WTC11 (cell line): ENCODE measurements around the gene UBE2V1.

Experiments used
- ELF4 ChIP-seq: sonication (generic); formaldehyde crosslinking; IDR thresholded peaks from 2 replicates; pipeline ENCODE4 v1.8.1; 2022; ENCODE audit warnings: low read depth, mild to moderate bottlenecking, moderate library complexity, missing genetic modification reagents
- ETV6 ChIP-seq: sonication (generic); formaldehyde crosslinking; IDR thresholded peaks from 2 replicates; pipeline ENCODE4 v1.8.1; 2022; ENCODE audit warnings: mild to moderate bottlenecking, missing genetic modification reagents
- NFE2L1 ChIP-seq: sonication (generic); formaldehyde crosslinking; IDR thresholded peaks from 2 replicates; pipeline ENCODE4 v1.8.1; 2023; ENCODE audit warnings: missing genetic modification reagents
- NR1H2 ChIP-seq: sonication (generic); formaldehyde crosslinking; IDR thresholded peaks from 2 replicates; pipeline ENCODE4 v1.9.0; 2021; ENCODE audit warnings: mild to moderate bottlenecking, moderate library complexity, missing genetic modification reagents
- NR3C1 ChIP-seq: sonication (generic); formaldehyde crosslinking; conservative IDR thresholded peaks from 2 replicates; pipeline ENCODE4 v1.8.1; 2023; ENCODE audit warnings: low read depth, mild to moderate bottlenecking, missing genetic modification reagents
- PRRX2 ChIP-seq: fragments of 250-450 bp; sonication (Bioruptor Pico); IDR thresholded peaks from 2 replicates; pipeline ENCODE4 v1.8.0; 2021; ENCODE audit warnings: mild to moderate bottlenecking
- TP53 ChIP-seq: sonication (generic); formaldehyde crosslinking; IDR thresholded peaks from 2 replicates; pipeline ENCODE4 v1.8.1; 2023; ENCODE audit warnings: mild to moderate bottlenecking, missing genetic modification reagents
- ZNF232 ChIP-seq: sonication (generic); formaldehyde crosslinking; IDR thresholded peaks from 2 replicates; pipeline ENCODE4 v1.8.0; 2022; ENCODE audit warnings: mild to moderate bottlenecking, missing genetic modification reagents
- ZNF671 ChIP-seq: fragments of 250-450 bp; sonication (Bioruptor Pico); IDR thresholded peaks from 2 replicates; pipeline ENCODE4 v1.8.0; 2021; ENCODE audit warnings: mild to moderate bottlenecking
- TF ChIP-seq, protein P1 (sequence below): fragments of 200-600 bp; IDR thresholded peaks from 2 replicates; pipeline ENCODE4 v1.8.0; 2022; ENCODE audit warnings: antibody characterized with exemption
- TF ChIP-seq, protein P2 (sequence below): fragments of 250-450 bp; sonication (Bioruptor Pico); IDR thresholded peaks from 2 replicates; pipeline ENCODE4 v1.9.0; 2021; ENCODE audit warnings: mild to moderate bottlenecking
- TF ChIP-seq, protein P3 (sequence below): fragments of 250-450 bp; sonication (Bioruptor Pico); IDR thresholded peaks from 2 replicates; pipeline ENCODE4 v1.9.0; 2021; ENCODE audit warnings: mild to moderate bottlenecking, borderline replicate concordance

DNA sequence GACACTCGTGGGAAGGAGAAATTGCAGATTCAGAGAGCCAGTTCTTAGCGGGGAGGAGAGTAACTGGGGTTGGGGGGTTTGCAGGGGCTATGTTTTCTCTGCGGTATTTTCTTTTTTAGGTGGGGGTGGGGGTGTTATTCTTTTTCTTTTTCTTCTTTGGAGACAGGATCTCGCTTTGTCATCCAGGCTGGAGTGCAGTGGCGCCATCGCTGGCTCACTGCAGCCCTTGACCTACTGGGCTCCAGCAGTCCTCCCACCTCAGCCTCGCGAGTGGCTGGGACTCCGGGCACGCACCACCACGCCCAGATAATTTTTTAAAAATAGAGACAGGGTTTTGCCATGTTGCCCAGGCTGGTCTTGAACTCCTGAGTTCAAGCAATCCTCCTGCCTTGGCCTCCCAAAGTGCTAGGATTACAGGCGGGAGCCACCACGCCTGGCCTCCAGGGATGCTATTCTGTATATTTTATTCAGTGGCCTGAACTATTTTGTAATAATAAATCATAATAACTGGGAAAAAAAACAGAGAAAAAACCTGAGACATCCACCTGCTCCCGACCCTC, 57.3 kb downstream of the UBE2V1 start:
- TF ChIP-seq, protein P1, sequence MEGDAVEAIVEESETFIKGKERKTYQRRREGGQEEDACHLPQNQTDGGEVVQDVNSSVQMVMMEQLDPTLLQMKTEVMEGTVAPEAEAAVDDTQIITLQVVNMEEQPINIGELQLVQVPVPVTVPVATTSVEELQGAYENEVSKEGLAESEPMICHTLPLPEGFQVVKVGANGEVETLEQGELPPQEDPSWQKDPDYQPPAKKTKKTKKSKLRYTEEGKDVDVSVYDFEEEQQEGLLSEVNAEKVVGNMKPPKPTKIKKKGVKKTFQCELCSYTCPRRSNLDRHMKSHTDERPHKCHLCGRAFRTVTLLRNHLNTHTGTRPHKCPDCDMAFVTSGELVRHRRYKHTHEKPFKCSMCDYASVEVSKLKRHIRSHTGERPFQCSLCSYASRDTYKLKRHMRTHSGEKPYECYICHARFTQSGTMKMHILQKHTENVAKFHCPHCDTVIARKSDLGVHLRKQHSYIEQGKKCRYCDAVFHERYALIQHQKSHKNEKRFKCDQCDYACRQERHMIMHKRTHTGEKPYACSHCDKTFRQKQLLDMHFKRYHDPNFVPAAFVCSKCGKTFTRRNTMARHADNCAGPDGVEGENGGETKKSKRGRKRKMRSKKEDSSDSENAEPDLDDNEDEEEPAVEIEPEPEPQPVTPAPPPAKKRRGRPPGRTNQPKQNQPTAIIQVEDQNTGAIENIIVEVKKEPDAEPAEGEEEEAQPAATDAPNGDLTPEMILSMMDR, result no peak
- TF ChIP-seq, protein P2, sequence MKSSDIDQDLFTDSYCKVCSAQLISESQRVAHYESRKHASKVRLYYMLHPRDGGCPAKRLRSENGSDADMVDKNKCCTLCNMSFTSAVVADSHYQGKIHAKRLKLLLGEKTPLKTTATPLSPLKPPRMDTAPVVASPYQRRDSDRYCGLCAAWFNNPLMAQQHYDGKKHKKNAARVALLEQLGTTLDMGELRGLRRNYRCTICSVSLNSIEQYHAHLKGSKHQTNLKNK (CRISPR knock-in tag), result no peak
- TF ChIP-seq NR1H2 (CRISPR knock-in tag) (no peak), NR3C1 (CRISPR knock-in tag) (no peak), TP53 (no peak), NFE2L1 (CRISPR knock-in tag) (no peak), PRRX2 (CRISPR knock-in tag) (no peak), ELF4 (no peak), ZNF232 (CRISPR knock-in tag) (no peak), ZNF671 (no peak), ETV6 (CRISPR knock-in tag) (no peak)
- TF ChIP-seq, protein P3, sequence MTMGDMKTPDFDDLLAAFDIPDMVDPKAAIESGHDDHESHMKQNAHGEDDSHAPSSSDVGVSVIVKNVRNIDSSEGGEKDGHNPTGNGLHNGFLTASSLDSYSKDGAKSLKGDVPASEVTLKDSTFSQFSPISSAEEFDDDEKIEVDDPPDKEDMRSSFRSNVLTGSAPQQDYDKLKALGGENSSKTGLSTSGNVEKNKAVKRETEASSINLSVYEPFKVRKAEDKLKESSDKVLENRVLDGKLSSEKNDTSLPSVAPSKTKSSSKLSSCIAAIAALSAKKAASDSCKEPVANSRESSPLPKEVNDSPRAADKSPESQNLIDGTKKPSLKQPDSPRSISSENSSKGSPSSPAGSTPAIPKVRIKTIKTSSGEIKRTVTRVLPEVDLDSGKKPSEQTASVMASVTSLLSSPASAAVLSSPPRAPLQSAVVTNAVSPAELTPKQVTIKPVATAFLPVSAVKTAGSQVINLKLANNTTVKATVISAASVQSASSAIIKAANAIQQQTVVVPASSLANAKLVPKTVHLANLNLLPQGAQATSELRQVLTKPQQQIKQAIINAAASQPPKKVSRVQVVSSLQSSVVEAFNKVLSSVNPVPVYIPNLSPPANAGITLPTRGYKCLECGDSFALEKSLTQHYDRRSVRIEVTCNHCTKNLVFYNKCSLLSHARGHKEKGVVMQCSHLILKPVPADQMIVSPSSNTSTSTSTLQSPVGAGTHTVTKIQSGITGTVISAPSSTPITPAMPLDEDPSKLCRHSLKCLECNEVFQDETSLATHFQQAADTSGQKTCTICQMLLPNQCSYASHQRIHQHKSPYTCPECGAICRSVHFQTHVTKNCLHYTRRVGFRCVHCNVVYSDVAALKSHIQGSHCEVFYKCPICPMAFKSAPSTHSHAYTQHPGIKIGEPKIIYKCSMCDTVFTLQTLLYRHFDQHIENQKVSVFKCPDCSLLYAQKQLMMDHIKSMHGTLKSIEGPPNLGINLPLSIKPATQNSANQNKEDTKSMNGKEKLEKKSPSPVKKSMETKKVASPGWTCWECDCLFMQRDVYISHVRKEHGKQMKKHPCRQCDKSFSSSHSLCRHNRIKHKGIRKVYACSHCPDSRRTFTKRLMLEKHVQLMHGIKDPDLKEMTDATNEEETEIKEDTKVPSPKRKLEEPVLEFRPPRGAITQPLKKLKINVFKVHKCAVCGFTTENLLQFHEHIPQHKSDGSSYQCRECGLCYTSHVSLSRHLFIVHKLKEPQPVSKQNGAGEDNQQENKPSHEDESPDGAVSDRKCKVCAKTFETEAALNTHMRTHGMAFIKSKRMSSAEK (CRISPR knock-in tag), result no peak
